IMR-90 (cell line): ENCODE data around the gene AGPAT3.

Source experiments
- BHLHE40 ChIP-seq: fragments of 150-350 bp; IDR thresholded peaks from 2 replicates; pipeline ENCODE4 v1.6.1; 2016; ENCODE audit warnings: mild to moderate bottlenecking, low read depth, low read length
- CHD1 ChIP-seq: IDR thresholded peaks from 2 replicates; pipeline ENCODE4 v1.6.1; 2012; ENCODE audit warnings: low read depth, low read length, improper control_type of control experiment
- CTCF ChIP-seq: conservative IDR thresholded peaks from 2 replicates; pipeline ENCODE4 v1.5.1; 2012; ENCODE audit warnings: mild to moderate bottlenecking, low read depth, low read length, improper control_type of control experiment
- MAFK ChIP-seq: IDR thresholded peaks from 2 replicates; pipeline ENCODE4 v1.6.1; 2012; ENCODE audit warnings: low read depth, low read length, improper control_type of control experiment
- MAZ ChIP-seq: IDR thresholded peaks from 2 replicates; pipeline ENCODE4 v1.6.1; 2012; ENCODE audit warnings: low read depth, mild to moderate bottlenecking, low read length, improper control_type of control experiment, moderate library complexity, borderline replicate concordance
- MXI1 ChIP-seq: IDR thresholded peaks from 2 replicates; pipeline ENCODE4 v1.6.1; 2012; ENCODE audit warnings: low read depth, mild to moderate bottlenecking, low read length, moderate library complexity, borderline replicate concordance
- POLR2A ChIP-seq: IDR thresholded peaks from 2 replicates; pipeline ENCODE4 v1.6.1; 2012; ENCODE audit warnings: mild to moderate bottlenecking, low read depth, low read length
- RAD21 ChIP-seq: IDR thresholded peaks from 2 replicates; pipeline ENCODE4 v1.6.1; 2012; ENCODE audit warnings: low read length, improper control_type of control experiment
- RCOR1 ChIP-seq: IDR thresholded peaks from 2 replicates; pipeline ENCODE4 v1.6.1; 2012; ENCODE audit warnings: mild to moderate bottlenecking, low read length, improper control_type of control experiment; ENCODE audit not compliant: insufficient replicate concordance
- RFX5 ChIP-seq: IDR thresholded peaks from 2 replicates; pipeline ENCODE4 v1.8.0; 2012; ENCODE audit warnings: low read depth, mild to moderate bottlenecking, low read length, moderate library complexity
- USF2 ChIP-seq: fragments of 150-350 bp; IDR thresholded peaks from 2 replicates; pipeline ENCODE4 v1.6.1; 2017; ENCODE audit warnings: mild to moderate bottlenecking, antibody characterized with exemption, low read length, low read depth

GRCh38 chr21:43902441-43902840, 37.4 kb downstream of the AGPAT3 start:
- no peak for TF ChIP-seq CTCF
- TF ChIP-seq RAD21: no peak
- TF ChIP-seq POLR2A: no peak
- TF ChIP-seq USF2: no peak
- TF ChIP-seq MAZ: no peak
- no peak for TF ChIP-seq BHLHE40
- TF ChIP-seq RFX5: no peak
- TF ChIP-seq MAFK: no peak
- TF ChIP-seq RCOR1: no peak
- no peak for TF ChIP-seq MXI1
- no peak for TF ChIP-seq CHD1
